HG02884 (cell line): ENCODE data around the gene EFEMP1.
"Not testable (repeated sequence)": the region's sequence is repeated elsewhere in the genome, so short reads cannot be mapped to it uniquely, and the experiment has no call there.

Experiments
- ATAC-seq: cut with Tn5 transposase; IDR thresholded peaks from one replicate; pipeline ENCODE4 v1.9.1; 2021; ENCODE audit warnings: mild to moderate bottlenecking, moderate library complexity; ENCODE audit not compliant: unreplicated experiment

Gene EFEMP1

GRCh38 chr2:55869637-55870325 lies 53.8 kb downstream of the EFEMP1 start:
- no peak for ATAC-seq

GRCh38 chr2:55865096-55865835 lies 58.3 kb downstream of the EFEMP1 start:
- ATAC-seq = no peak

- ATAC-seq = no peak
Observed at GRCh38 chr2:55864351-55865084, 59.1 kb downstream of the EFEMP1 start.

- no peak for ATAC-seq
Observed at GRCh38 chr2:55862673-55863390, 60.8 kb downstream of the EFEMP1 start.

GRCh38 chr2:55862246-55862645 lies 61.3 kb downstream of the EFEMP1 start:
- no peak for ATAC-seq

- ATAC-seq = no peak
Observed at GRCh38 chr2:55861733-55862132, 61.8 kb downstream of the EFEMP1 start.

GRCh38 chr2:55860832-55861231 lies 62.8 kb downstream of the EFEMP1 start:
- no peak for ATAC-seq

GRCh38 chr2:55859875-55860274 lies 63.7 kb downstream of the EFEMP1 start:
- ATAC-seq = no peak

- no peak for ATAC-seq
Observed at GRCh38 chr2:55857766-55858165, 65.8 kb downstream of the EFEMP1 start.

GRCh38 chr2:55856936-55857335 lies 66.6 kb downstream of the EFEMP1 start:
- ATAC-seq = no peak

- ATAC-seq = no peak
Observed at GRCh38 chr2:55848096-55848495, 75.5 kb downstream of the EFEMP1 start.

- no peak for ATAC-seq
Observed at GRCh38 chr2:55846426-55846825, 77.2 kb downstream of the EFEMP1 start.

GRCh38 chr2:55844986-55845385 lies 78.6 kb downstream of the EFEMP1 start:
- no peak for ATAC-seq

- no peak for ATAC-seq
Observed at GRCh38 chr2:55843994-55844345, 79.6 kb downstream of the EFEMP1 start.

- ATAC-seq = no peak
Observed at GRCh38 chr2:55843096-55843993, 80.2 kb downstream of the EFEMP1 start.

GRCh38 chr2:55842046-55842445 lies 81.5 kb downstream of the EFEMP1 start:
- no peak for ATAC-seq

- ATAC-seq = no peak
Observed at GRCh38 chr2:55840460-55840859, 83.1 kb downstream of the EFEMP1 start.

GRCh38 chr2:55839182-55839819 lies 84.3 kb downstream of the EFEMP1 start:
- no peak for ATAC-seq

GRCh38 chr2:55838653-55839052 lies 84.9 kb downstream of the EFEMP1 start:
- ATAC-seq = no peak

- not testable (repeated sequence) for ATAC-seq
Observed at GRCh38 chr2:55838117-55838516, 85.5 kb downstream of the EFEMP1 start.
